DMS53 treated with DMSO at 0.1 percent for 48 hours (cell line): ENCODE data around the gene CRYGB.
A peak's percentile ranks its signal among the peaks of the same experiment; 100 is the strongest.

Experiments used
- DNase-seq: peaks from one replicate; lab custom pipeline; 2025; ENCODE audit not compliant: unreplicated experiment; lab: John Stamatoyannopoulos, UW

Gene CRYGB

GRCh38 chr2:208146006-208146405 is at the start of gene CRYGB:
CRYGB (minus strand) TSS chr2:208146158; CDS start chr2:208146120, 38 bp downstream.
- DNase-seq = no peak

- no peak for DNase-seq
Measured at GRCh38 chr2:208195531-208195930, 49.6 kb upstream of the CRYGB start.

GRCh38 chr2:208192611-208193236 is 46.8 kb upstream of the CRYGB start:
- no peak for DNase-seq

- DNase-seq = no peak
Measured at GRCh38 chr2:208189810-208190503, 44.0 kb upstream of the CRYGB start, which contains the start of gene C2orf80. C2orf80 (minus strand) TSS chr2:208190030; CDS start chr2:208186986, 3,044 bp downstream.

GRCh38 chr2:208189069-208189809 is 43.3 kb upstream of the CRYGB start:
- DNase-seq = no peak

- DNase-seq = no peak
Measured at GRCh38 chr2:208186893-208187292, 40.9 kb upstream of the CRYGB start.

- DNase-seq = no peak
Measured at GRCh38 chr2:208186465-208186864, 40.5 kb upstream of the CRYGB start.

GRCh38 chr2:208183972-208184705 is 38.2 kb upstream of the CRYGB start:
- no peak for DNase-seq

- no peak for DNase-seq
Measured at GRCh38 chr2:208183526-208183925, 37.6 kb upstream of the CRYGB start.

- no peak for DNase-seq
Measured at GRCh38 chr2:208182835-208183234, 36.9 kb upstream of the CRYGB start.

GRCh38 chr2:208179028-208179609 is 33.2 kb upstream of the CRYGB start:
- DNase-seq = peak; percentile 14

- no peak for DNase-seq
Measured at GRCh38 chr2:208175840-208176153, 29.8 kb upstream of the CRYGB start.

GRCh38 chr2:208175069-208175839 is 29.3 kb upstream of the CRYGB start:
- DNase-seq = peak; percentile 92

- DNase-seq = no peak
Measured at GRCh38 chr2:208174144-208174543, 28.2 kb upstream of the CRYGB start.

GRCh38 chr2:208172125-208172524 is 26.2 kb upstream of the CRYGB start:
- DNase-seq = no peak

- DNase-seq = no peak
Measured at GRCh38 chr2:208164951-208165755, 19.2 kb upstream of the CRYGB start.

GRCh38 chr2:208163489-208163888 is 17.5 kb upstream of the CRYGB start, which contains the start of gene CRYGA:
CRYGA (minus strand) TSS chr2:208163589; CDS start chr2:208163556, 33 bp downstream.
- DNase-seq = no peak

GRCh38 chr2:208156439-208156838 is 10.5 kb upstream of the CRYGB start:
- no peak for DNase-seq

GRCh38 chr2:208153156-208153555 is 7.2 kb upstream of the CRYGB start:
- DNase-seq = no peak
